SK-N-SH (cell line): Measurements from ENCODE around the gene MAN2A1.

Experiments
- CTCF ChIP-seq: fragments of 200-600 bp; sonication (generic); IDR thresholded peaks from 2 replicates; pipeline ENCODE4 v1.6.1; 2017; ENCODE audit warnings: antibody characterized with exemption, mild to moderate bottlenecking, moderate library complexity
- EP300 ChIP-seq, 2 experiments: IDR thresholded peaks; 2 replicates each; pipeline versions ENCODE4 v1.4.0 to v1.6.1; 2012; ENCODE audit warnings: borderline replicate concordance in 1 of 2, low read depth in 1 of 2, low read length in 1 of 2
- POLR2AphosphoS5 ChIP-seq: IDR thresholded peaks from 2 replicates; pipeline ENCODE4 v1.6.1; 2012; ENCODE audit warnings: low read depth, low read length
- YY1 ChIP-seq: IDR thresholded peaks from 2 replicates; pipeline ENCODE4 v1.4.0; 2012; ENCODE audit warnings: low read depth, mild to moderate bottlenecking

GRCh38 chr5:109868737-109869136, 179.0 kb downstream of the MAN2A1 start:
- TF ChIP-seq EP300 (IDR thresholded peaks at IDR 0.05; ENCODE audit: borderline replicate concordance in 1 of 2, low read depth in 1 of 2, low read length in 1 of 2) (no peak), CTCF (no peak), POLR2AphosphoS5 (no peak), YY1 (no peak)
